ENCODE measurements around the gene ATP11B.

Gene ATP11B

GRCh38 chr3:182792901-182793662, at the start of gene ATP11B:
TSS of gene ATP11B (plus strand) at chr3:182793504. CDS start at chr3:182793760, 256 bp downstream.
- peak; percentile 70 for DNase-seq

- DNase-seq: no peak
Observed at GRCh38 chr3:182746959-182747358, 46.3 kb upstream of the ATP11B start.

GRCh38 chr3:182755308-182755707, 38.0 kb upstream of the ATP11B start:
- no peak for DNase-seq

- no peak for DNase-seq
Observed at GRCh38 chr3:182755712-182756111, 37.6 kb upstream of the ATP11B start.

GRCh38 chr3:182760576-182761164, 32.6 kb upstream of the ATP11B start:
- DNase-seq: no peak

GRCh38 chr3:182763896-182764295, 29.4 kb upstream of the ATP11B start:
- DNase-seq: no peak

GRCh38 chr3:182765287-182765686, 28.0 kb upstream of the ATP11B start:
- no peak for DNase-seq

GRCh38 chr3:182766099-182766498, 27.2 kb upstream of the ATP11B start:
- DNase-seq: no peak

GRCh38 chr3:182768413-182768812, 24.9 kb upstream of the ATP11B start:
- no peak for DNase-seq

- no peak for DNase-seq
Observed at GRCh38 chr3:182769673-182770072, 23.6 kb upstream of the ATP11B start.

GRCh38 chr3:182782149-182782548, 11.2 kb upstream of the ATP11B start:
- no peak for DNase-seq

GRCh38 chr3:182783106-182783505, 10.2 kb upstream of the ATP11B start:
- no peak for DNase-seq

- no peak for DNase-seq
Observed at GRCh38 chr3:182784542-182784941, 8.8 kb upstream of the ATP11B start.

- DNase-seq: no peak
Observed at GRCh38 chr3:182785142-182785541, 8.2 kb upstream of the ATP11B start.

GRCh38 chr3:182785756-182786155, 7.5 kb upstream of the ATP11B start:
- DNase-seq: no peak

GRCh38 chr3:182786564-182787196, 6.6 kb upstream of the ATP11B start:
- DNase-seq: no peak

GRCh38 chr3:182787302-182788036, 5.8 kb upstream of the ATP11B start:
- DNase-seq: no peak

GRCh38 chr3:182789371-182789770, 3.9 kb upstream of the ATP11B start:
- no peak for DNase-seq

- DNase-seq: no peak
Observed at GRCh38 chr3:182790612-182791011, 2.7 kb upstream of the ATP11B start.

- peak; percentile 54 for DNase-seq
Observed at GRCh38 chr3:182793663-182794454, 555 bp downstream of the ATP11B start.

- no peak for DNase-seq
Observed at GRCh38 chr3:182794455-182795388, 1.4 kb downstream of the ATP11B start.

Data from stimulated activated CD4-positive, alpha-beta T cell treated with anti-CD3 and anti-CD28 coated beads, Interleukin-4, amount 100 ng/mL, for 24 hours (primary cell).